GM12891 (cell line): Measurements from ENCODE around the gene TPGS1.

Experiments
- POLR2A ChIP-seq: IDR thresholded peaks from 2 replicates; pipeline ENCODE4 v1.6.1; 2011; ENCODE audit warnings: low read depth, low read length, control low read depth
- POLR2AphosphoS5 ChIP-seq: IDR thresholded peaks from 2 replicates; pipeline ENCODE4 v1.6.1; 2011; ENCODE audit warnings: low read depth, low read length, control low read depth

GRCh38 chr19:543910-544608 is 36.8 kb downstream of the TPGS1 start, which contains the start of gene GZMM:
- no peak for TF ChIP-seq POLR2AphosphoS5
- TF ChIP-seq POLR2A: no peak
